NB4 (cell line): ENCODE measurements around the gene TRIP13.

Experiments
- DNase-seq: peaks from one replicate; pipeline ENCODE4 v3.0.0; 2010; ENCODE audit warnings: low read depth
- H3K4me3 ChIP-seq: one replicate; pipeline ENCODE4 v1.5.1; 2011; ENCODE audit warnings: mild to moderate bottlenecking, low read depth, low read length, moderate library complexity
- CTCF ChIP-seq: IDR thresholded peaks from one replicate; pipeline ENCODE4 v1.5.1; 2012; ENCODE audit warnings: low read depth, low read length
- MYC ChIP-seq: IDR thresholded peaks from 2 replicates; pipeline ENCODE4 v1.6.1; 2011; ENCODE audit warnings: low read depth, low read length
- POLR2A ChIP-seq: IDR thresholded peaks from 2 replicates; pipeline ENCODE4 v1.6.1; 2011; ENCODE audit warnings: mild to moderate bottlenecking; ENCODE audit not compliant: insufficient read length; ENCODE audit errors: extremely low read depth
- TF ChIP-seq, protein P1 (sequence below): IDR thresholded peaks from 2 replicates; pipeline ENCODE4 v1.6.1; 2011; ENCODE audit warnings: low read depth, low read length

The TRIP13 gene

GRCh38 chr5:865771-866170, 26.9 kb upstream of the TRIP13 start:
- TF ChIP-seq MYC (no peak), POLR2A (no peak), CTCF (no peak)
- DNase-seq, result no peak

DNA sequence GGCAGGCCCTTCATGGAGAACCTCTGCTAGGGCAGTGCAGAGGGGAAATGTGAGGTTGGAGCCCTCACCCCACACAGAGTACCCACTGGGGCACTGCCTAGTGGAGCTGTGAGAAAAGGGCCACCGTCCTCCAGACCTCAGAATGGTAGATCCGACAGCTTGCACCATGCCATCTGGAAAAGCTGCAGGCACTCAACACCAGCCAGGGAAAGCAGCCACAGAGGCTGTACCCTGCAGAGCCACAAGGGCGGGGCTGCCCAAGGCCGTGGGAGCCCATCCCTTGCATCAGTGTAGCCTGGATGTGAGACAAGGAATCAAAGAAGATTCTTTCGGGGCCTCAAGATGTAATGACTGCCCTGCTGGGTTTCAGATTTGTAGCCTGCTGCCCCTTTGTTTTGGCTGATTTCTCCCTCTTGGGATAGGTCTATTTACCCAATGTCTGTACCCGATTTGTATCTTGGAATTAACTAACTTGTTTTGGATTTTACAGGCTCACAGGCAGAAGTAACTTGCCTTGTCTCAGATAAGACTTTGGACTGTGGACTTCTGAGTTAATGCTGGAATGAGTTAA, 25.3 kb upstream of the TRIP13 start:
- DNase-seq, result no peak
- TF ChIP-seq CTCF, result no peak
- TF ChIP-seq MYC, result no peak
- no peak for TF ChIP-seq POLR2A
- TF ChIP-seq, protein P1, sequence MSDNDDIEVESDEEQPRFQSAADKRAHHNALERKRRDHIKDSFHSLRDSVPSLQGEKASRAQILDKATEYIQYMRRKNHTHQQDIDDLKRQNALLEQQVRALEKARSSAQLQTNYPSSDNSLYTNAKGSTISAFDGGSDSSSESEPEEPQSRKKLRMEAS, result no peak

More at GRCh38 chr5:865771-866170, 26.9 kb upstream of the TRIP13 start:
- no peak overlapping the region for H3K4me3 ChIP-seq

GRCh38 chr5:868428-869135, 24.1 kb upstream of the TRIP13 start:
- TF ChIP-seq POLR2A (peak; percentile 7), CTCF (no peak), MYC (no peak)
- TF ChIP-seq, protein P1, result no peak
- H3K4me3 ChIP-seq, result no peak overlapping the region
- no peak for DNase-seq

More for the DNA sequence above, 25.3 kb upstream of the TRIP13 start:
- no peak overlapping the region for H3K4me3 ChIP-seq

DNA sequence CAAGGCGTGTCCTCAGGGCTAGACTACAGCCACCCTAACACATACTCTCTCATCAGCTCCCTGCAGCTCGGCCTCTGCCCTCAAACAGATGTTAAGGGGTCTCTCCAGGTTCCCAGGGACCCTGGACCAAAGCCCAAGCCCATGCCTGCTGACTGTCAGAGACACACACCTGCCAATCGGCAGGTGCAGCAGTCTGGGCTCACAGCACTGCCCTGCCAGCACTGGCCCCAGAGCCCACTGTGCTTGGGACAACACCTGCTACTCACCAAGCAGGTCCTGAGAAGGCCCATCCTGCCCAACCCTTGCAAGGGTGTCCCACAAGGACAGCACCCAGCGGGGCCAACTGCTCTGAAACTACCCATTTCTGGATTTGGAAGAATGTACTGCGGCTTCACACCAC, 21.7 kb upstream of the TRIP13 start:
- H3K4me3 ChIP-seq, result no peak overlapping the region
- TF ChIP-seq MYC (no peak), CTCF (no peak), POLR2A (no peak)
- TF ChIP-seq, protein P1, result no peak
- DNase-seq, result no peak

GRCh38 chr5:871596-872298, 20.9 kb upstream of the TRIP13 start:
- H3K4me3 ChIP-seq, result no peak overlapping the region
- DNase-seq, result no peak
- TF ChIP-seq CTCF (no peak), POLR2A (no peak), MYC (no peak)
- TF ChIP-seq, protein P1, result no peak
